Measurements from ENCODE around the gene TMTC1. TPM values are rescaled to one million over a fixed set of nuclear protein-coding genes. Genes with fewer than 3 reads are reported as not detected.
A peak's percentile ranks its signal among the peaks of the same experiment; 100 is the strongest.

Gene TMTC1
- total and polyA plus RNA-seq, 7 donors = 15.8 to 45.8 (median 30.4) TPM

DNA sequence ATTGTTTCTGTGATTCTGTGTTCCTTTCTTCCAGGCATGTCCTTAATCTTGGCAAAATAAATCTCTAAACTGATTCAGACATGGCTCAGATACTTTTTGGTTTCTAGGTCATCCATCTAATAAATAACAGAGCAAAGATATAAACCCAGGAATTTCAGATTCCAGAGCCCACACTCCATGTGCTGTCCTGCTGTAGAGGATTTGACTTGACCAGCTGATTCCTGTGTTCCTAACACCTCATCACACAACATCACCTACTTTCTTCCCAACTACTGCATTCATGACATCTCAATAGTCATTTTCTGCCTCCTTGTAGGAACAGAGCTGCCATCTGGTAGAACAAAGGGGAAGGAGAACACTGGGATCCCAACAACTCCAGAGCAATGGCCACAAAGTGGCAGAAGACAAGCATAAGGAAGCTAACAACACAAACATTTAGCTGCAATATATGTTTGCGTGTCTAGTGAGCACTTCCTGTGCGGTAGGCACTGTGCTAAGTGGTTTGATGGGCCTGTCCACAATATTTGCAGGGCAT lies 194.4 kb downstream of the TMTC1 start:
- Histone ChIP-seq H3K4me1 (no peaks in the 10 kb centered on the region), H3K27ac (no peak overlapping the region), H3K36me3 (ENCODE audit: insufficient read depth in 1 of 2, low read depth in 1 of 2) (peaks cover 0 to 15% of the 10 kb centered on the region in 2 donors), H3K9me3 (no peaks in the 10 kb centered on the region), H3K27me3 (ENCODE audit: insufficient read depth in 3 of 3, low read length in 2 of 3) (no peaks in the 10 kb centered on the region), H3K4me3 (no peak overlapping the region)
- 98 to 99% (median 98%) methylated on average over 2 of the region's 2 CpGs for WGBS, 3 donors
- ATAC-seq (no peak), DNase-seq (no peak)
- intact Hi-C loops (cut with DNase I) = no loop called here
- TF ChIP-seq CTCF (IDR thresholded peaks at IDR 0.05) = no peak

DNA sequence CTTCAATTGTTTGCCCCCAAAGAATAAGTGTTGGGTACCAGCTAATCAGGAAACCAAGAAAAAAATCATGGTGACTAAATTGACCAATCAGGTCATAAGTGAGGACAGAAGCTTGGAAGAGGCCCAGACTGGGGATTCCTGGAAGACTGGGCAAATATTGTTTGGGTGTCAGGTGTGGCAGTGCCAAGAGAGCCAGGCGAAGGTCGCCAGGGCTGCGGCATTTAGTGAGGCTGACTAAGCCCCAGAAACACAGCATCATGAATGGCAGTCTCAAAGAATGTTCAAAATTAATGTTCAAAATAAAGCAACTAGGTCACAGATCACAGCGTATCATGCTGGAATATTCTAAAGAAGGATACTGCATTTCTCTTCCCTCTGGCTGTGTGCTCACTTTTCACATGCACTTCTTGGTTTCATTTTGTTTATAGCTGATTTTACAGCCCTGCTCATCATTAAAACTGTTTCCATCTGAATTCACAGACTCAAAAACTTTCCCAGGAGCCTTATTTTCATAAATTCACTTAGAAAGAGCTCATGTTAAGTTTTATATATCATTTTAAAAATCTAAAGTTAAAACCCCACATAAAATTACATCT lies 201.0 kb downstream of the TMTC1 start:
- intact Hi-C loops (cut with DNase I) = no loop called here
- WGBS, 3 donors = 10 to 47% (median 22%) methylated on average over 4 of the region's 4 CpGs
- TF ChIP-seq CTCF (IDR thresholded peaks at IDR 0.05) = no peak
- Histone ChIP-seq H3K4me3 (no peak overlapping the region), H3K27ac (peak overlapping the region; percentile 65), H3K27me3 (ENCODE audit: insufficient read depth in 3 of 3, low read length in 2 of 3) (no peaks in the 10 kb centered on the region), H3K9me3 (no peaks in the 10 kb centered on the region), H3K4me1 (peaks cover 24% of the 10 kb centered on the region), H3K36me3 (ENCODE audit: insufficient read depth in 1 of 2, low read depth in 1 of 2) (peaks cover 0 to 19% of the 10 kb centered on the region in 2 donors)
- peak in 3 of 4 donors; percentile 44 to 62 (median 56) for ATAC-seq
- peak in 1 of 2 donors; percentile 25 for DNase-seq

GRCh38 chr12:29582146-29582545 lies 201.6 kb downstream of the TMTC1 start:
- ATAC-seq = peak in 2 of 4 donors; percentile 32 to 46
- no peak overlapping the region for H3K4me3 ChIP-seq
- H3K27ac ChIP-seq = peak overlapping the region; percentile 65
- no peaks in the 10 kb centered on the region for H3K9me3 ChIP-seq
- no peak for DNase-seq
- H3K4me1 ChIP-seq = peaks cover 24% of the 10 kb centered on the region
- H3K27me3 ChIP-seq (ENCODE audit: insufficient read depth in 3 of 3, low read length in 2 of 3) = no peaks in the 10 kb centered on the region
- TF ChIP-seq CTCF (IDR thresholded peaks at IDR 0.05) = no peak
- intact Hi-C loops (cut with DNase I) = no loop called here
- peaks cover 0 to 16% of the 10 kb centered on the region in 2 donors for H3K36me3 ChIP-seq (ENCODE audit: insufficient read depth in 1 of 2, low read depth in 1 of 2)

GRCh38 chr12:29581631-29582030 lies 202.1 kb downstream of the TMTC1 start:
- Histone ChIP-seq H3K4me3 (no peak overlapping the region), H3K9me3 (no peaks in the 10 kb centered on the region), H3K27me3 (ENCODE audit: insufficient read depth in 3 of 3, low read length in 2 of 3) (no peaks in the 10 kb centered on the region), H3K27ac (peak overlapping the region; percentile 65), H3K4me1 (peaks cover 24% of the 10 kb centered on the region), H3K36me3 (ENCODE audit: insufficient read depth in 1 of 2, low read depth in 1 of 2) (peaks cover 0 to 15% of the 10 kb centered on the region in 2 donors)
- WGBS, 3 donors = 47 to 61% (median 57%) methylated on average over 4 of the region's 4 CpGs
- ATAC-seq (no peak), DNase-seq (no peak)
- TF ChIP-seq CTCF (IDR thresholded peaks at IDR 0.05) = no peak
- intact Hi-C loops (cut with DNase I) = no loop called here

DNA sequence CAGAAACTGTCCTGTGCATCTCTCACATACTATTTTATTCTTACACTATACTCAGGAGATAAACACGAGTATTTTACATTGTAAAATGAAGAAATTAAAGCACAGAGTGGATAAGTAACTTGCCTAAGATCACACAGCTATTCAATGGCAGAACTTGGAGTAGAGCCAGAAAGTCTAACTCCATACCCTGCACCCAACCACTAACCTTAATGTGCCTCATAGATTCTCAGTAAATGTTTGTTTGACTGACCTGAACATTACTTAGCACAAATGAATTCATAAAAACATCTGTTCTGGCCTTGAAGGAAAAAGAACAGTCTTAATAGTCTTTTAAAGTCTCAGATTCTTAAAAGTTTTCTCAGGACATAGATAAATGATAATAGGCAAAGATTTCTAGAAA lies 202.8 kb downstream of the TMTC1 start:
- intact Hi-C loops (cut with DNase I) = no loop called here
- DNase-seq (no peak), ATAC-seq (no peak)
- Histone ChIP-seq H3K9me3 (no peaks in the 10 kb centered on the region), H3K27me3 (ENCODE audit: insufficient read depth in 3 of 3, low read length in 2 of 3) (no peaks in the 10 kb centered on the region), H3K4me1 (peaks cover 24% of the 10 kb centered on the region), H3K4me3 (no peak overlapping the region), H3K27ac (no peak overlapping the region), H3K36me3 (ENCODE audit: insufficient read depth in 1 of 2, low read depth in 1 of 2) (peaks cover 0 to 15% of the 10 kb centered on the region in 2 donors)
- TF ChIP-seq CTCF (IDR thresholded peaks at IDR 0.05) = no peak
- 80 to 86% (median 81%) methylated on average over 1 of the region's 1 CpG for WGBS, 3 donors

Data from psoas muscle (tissue), 8 donors.